Measurements from ENCODE around the gene ABHD2. TPM values are rescaled to one million over a fixed set of nuclear protein-coding genes. Genes with fewer than 3 reads are reported as not detected.
"Not testable (repeated sequence)": the region's sequence is repeated elsewhere in the genome, so short reads cannot be mapped to it uniquely, and the experiment has no call there.

The ABHD2 gene
- total and polyA plus RNA-seq, 2 experiments from 2014 or later = 5.2 to 15.2 TPM

- TF ChIP-seq, protein P1, sequence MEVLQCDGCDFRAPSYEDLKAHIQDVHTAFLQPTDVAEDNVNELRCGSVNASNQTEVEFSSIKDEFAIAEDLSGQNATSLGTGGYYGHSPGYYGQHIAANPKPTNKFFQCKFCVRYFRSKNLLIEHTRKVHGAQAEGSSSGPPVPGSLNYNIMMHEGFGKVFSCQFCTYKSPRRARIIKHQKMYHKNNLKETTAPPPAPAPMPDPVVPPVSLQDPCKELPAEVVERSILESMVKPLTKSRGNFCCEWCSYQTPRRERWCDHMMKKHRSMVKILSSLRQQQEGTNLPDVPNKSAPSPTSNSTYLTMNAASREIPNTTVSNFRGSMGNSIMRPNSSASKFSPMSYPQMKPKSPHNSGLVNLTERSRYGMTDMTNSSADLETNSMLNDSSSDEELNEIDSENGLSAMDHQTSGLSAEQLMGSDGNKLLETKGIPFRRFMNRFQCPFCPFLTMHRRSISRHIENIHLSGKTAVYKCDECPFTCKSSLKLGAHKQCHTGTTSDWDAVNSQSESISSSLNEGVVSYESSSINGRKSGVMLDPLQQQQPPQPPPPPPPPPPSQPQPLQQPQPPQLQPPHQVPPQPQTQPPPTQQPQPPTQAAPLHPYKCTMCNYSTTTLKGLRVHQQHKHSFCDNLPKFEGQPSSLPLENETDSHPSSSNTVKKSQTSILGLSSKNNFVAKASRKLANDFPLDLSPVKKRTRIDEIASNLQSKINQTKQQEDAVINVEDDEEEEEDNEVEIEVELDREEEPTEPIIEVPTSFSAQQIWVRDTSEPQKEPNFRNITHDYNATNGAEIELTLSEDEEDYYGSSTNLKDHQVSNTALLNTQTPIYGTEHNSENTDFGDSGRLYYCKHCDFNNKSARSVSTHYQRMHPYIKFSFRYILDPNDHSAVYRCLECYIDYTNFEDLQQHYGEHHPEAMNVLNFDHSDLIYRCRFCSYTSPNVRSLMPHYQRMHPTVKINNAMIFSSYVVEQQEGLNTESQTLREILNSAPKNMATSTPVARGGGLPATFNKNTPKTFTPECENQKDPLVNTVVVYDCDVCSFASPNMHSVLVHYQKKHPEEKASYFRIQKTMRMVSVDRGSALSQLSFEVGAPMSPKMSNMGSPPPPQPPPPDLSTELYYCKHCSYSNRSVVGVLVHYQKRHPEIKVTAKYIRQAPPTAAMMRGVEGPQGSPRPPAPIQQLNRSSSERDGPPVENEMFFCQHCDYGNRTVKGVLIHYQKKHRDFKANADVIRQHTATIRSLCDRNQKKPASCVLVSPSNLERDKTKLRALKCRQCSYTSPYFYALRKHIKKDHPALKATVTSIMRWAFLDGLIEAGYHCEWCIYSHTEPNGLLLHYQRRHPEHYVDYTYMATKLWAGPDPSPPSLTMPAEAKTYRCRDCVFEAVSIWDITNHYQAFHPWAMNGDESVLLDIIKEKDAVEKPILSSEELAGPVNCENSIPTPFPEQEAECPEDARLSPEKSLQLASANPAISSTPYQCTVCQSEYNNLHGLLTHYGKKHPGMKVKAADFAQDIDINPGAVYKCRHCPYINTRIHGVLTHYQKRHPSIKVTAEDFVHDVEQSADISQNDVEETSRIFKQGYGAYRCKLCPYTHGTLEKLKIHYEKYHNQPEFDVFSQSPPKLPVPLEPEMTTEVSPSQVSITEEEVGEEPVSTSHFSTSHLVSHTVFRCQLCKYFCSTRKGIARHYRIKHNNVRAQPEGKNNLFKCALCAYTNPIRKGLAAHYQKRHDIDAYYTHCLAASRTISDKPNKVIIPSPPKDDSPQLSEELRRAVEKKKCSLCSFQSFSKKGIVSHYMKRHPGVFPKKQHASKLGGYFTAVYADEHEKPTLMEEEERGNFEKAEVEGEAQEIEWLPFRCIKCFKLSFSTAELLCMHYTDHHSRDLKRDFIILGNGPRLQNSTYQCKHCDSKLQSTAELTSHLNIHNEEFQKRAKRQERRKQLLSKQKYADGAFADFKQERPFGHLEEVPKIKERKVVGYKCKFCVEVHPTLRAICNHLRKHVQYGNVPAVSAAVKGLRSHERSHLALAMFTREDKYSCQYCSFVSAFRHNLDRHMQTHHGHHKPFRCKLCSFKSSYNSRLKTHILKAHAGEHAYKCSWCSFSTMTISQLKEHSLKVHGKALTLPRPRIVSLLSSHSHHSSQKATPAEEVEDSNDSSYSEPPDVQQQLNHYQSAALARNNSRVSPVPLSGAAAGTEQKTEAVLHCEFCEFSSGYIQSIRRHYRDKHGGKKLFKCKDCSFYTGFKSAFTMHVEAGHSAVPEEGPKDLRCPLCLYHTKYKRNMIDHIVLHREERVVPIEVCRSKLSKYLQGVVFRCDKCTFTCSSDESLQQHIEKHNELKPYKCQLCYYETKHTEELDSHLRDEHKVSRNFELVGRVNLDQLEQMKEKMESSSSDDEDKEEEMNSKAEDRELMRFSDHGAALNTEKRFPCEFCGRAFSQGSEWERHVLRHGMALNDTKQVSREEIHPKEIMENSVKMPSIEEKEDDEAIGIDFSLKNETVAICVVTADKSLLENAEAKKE (CRISPR knock-in tag; IDR thresholded peaks at IDR 0.05) = no peak
- TF ChIP-seq POLR2AphosphoS5 (IDR thresholded peaks at IDR 0.05; ENCODE audit: low read depth) (no peak), JUNB (IDR thresholded peaks at IDR 0.05; ENCODE audit: unreplicated experiment) (no peak)
These were observed 44.6 kb downstream of the ABHD2 start (continued) for GRCh38 chr15:89132611-89133507.

DNA sequence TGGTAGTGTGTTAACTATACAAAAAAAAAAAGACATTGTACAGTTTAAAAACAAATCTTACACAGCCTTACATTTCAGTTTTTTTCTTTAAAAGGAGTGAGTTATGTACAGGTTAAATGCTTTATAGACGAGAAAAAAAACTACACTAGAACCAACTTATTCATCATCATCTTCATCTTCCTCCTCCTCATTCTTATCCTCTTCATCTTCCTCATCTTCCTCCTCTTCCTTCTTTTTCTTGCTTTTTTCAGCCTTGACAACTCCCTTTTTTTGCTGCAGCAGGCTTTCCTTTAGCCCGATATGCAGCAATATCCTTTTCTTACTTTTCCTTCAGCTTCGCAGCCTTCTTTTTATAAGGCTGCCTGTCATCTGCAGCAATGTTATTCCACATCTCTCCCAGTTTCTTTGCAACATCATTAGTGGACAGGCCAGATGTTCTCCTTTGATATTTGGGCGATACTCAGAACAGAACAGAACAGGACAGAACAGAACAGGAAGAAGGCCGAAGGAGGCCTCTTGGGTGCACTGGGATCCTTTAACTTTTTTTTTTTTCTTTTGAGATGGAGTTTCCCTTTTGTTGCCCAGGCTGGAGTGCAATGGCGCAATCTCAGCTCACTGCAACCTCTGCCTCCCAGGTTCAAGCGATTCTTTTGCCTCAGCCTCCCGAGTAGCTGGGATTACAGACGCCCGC is 47.3 kb downstream of the ABHD2 start:
- not testable (repeated sequence) for H3K79me2 ChIP-seq (replicated peaks; ENCODE audit: insufficient read depth); DNase-seq (ENCODE audit: low spot score); H3K27me3 Mint-ChIP-seq (ENCODE audit: insufficient read depth, low read depth, poor library complexity); H3K9me2 ChIP-seq (ENCODE audit: insufficient read depth); H3F3A ChIP-seq (replicated peaks; ENCODE audit: low read depth); H3K4me1 Mint-ChIP-seq; H3K36me3 ChIP-seq (ENCODE audit: insufficient read depth); H3K27ac Mint-ChIP-seq; H3K4me1 ChIP-seq (ENCODE audit: insufficient read depth); H3K9me3 Mint-ChIP-seq; ATAC-seq; H3K27ac ChIP-seq (ENCODE audit: low read depth); H4K20me1 ChIP-seq (replicated peaks; ENCODE audit: insufficient read depth); H3K36me3 Mint-ChIP-seq (ENCODE audit: low read depth); H3K4me2 ChIP-seq; H3K4me3 ChIP-seq; H3K27me3 ChIP-seq (ENCODE audit: insufficient read depth); H2AFZ ChIP-seq; H3K4me3 Mint-ChIP-seq

All from GM23338 (cell line).